SK-N-MC (cell line): ENCODE results near the gene IQCC.
A peak's percentile ranks its signal among the peaks of the same experiment; 100 is the strongest.

Experiments
- DNase-seq: peaks from one replicate; pipeline ENCODE4 v3.0.0-alpha.2; 2011; ENCODE audit warnings: low read depth, low spot score
- H3K27ac ChIP-seq: fragments of 200-600 bp; sonication (generic); 2 replicates; pipeline ENCODE4 v1.5.1; 2016; ENCODE audit warnings: mixed run types
- H3K36me3 ChIP-seq: fragments of 200-600 bp; sonication (generic); 2 replicates; pipeline ENCODE4 v1.6.1; 2017; ENCODE audit warnings: antibody characterized with exemption, low read length, mixed read lengths; ENCODE audit not compliant: insufficient read depth
- H3K4me3 ChIP-seq: fragments of 200-600 bp; sonication (generic); 2 replicates; pipeline ENCODE4 v1.5.1; 2016
- H3K9ac ChIP-seq: fragments of 200-600 bp; sonication (generic); 2 replicates; pipeline ENCODE4 v1.8.0; 2017; ENCODE audit warnings: mixed run types, mixed read lengths; ENCODE audit not compliant: insufficient read length
- H3K9me3 ChIP-seq: fragments of 200-600 bp; sonication (generic); 2 replicates; pipeline ENCODE4 v1.6.1; 2017; ENCODE audit warnings: low read depth, mild to moderate bottlenecking, antibody characterized with exemption, low read length, moderate library complexity, mixed read lengths
- EZH2 ChIP-seq: fragments of 200-600 bp; sonication (generic); IDR thresholded peaks from one replicate; pipeline ENCODE4 v1.6.1; 2017; ENCODE audit warnings: antibody characterized with exemption
- FOXP2 ChIP-seq: optimal IDR thresholded peaks from 2 replicates; pipeline ENCODE3; 2011; ENCODE audit warnings: mild to moderate bottlenecking, moderate library complexity; ENCODE audit not compliant: insufficient read depth; ENCODE audit errors: extremely low read length, control extremely low read depth
- POLR2AphosphoS5 ChIP-seq: IDR thresholded peaks from 2 replicates; pipeline ENCODE4 v1.6.1; 2012; ENCODE audit warnings: mild to moderate bottlenecking, low read depth, low read length, borderline replicate concordance

The IQCC gene

GRCh38 chr1:32179443-32180185 is 25.9 kb upstream of the IQCC start, which contains the start of gene TXLNA:
Gene TXLNA, plus strand, starts transcription at chr1:32179675. Its CDS starts 671 bp downstream, at chr1:32180346.
- Histone ChIP-seq H3K36me3 (peaks cover 3% of the 10 kb centered on the region; the same call in 1 of the 2 replicates), H3K27ac (peak within 1 kb of the TSS; percentile 80), H3K9ac (peak within 1 kb of the TSS; percentile 88), H3K9me3 (no peaks in the 10 kb centered on the region), H3K4me3 (peak within 1 kb of the TSS; percentile 79)
- TF ChIP-seq FOXP2 (no peak), POLR2AphosphoS5 (peak; percentile 80; the same call in 1 of the 2 replicates), EZH2 (no peak)
- DNase-seq = no peak

- H3K9ac ChIP-seq = peak overlapping the region; percentile 88
- no peak for TF ChIP-seq POLR2AphosphoS5
- no peak for TF ChIP-seq EZH2
- DNase-seq = no peak
These were observed 25.0 kb upstream of the IQCC start for GRCh38 chr1:32180186-32181060.

GRCh38 chr1:32181065-32181464 is 24.4 kb upstream of the IQCC start:
- Histone ChIP-seq H3K4me3 (peak overlapping the region; percentile 79), H3K27ac (peak overlapping the region; percentile 80; the same call in 1 of the 2 replicates), H3K9me3 (no peaks in the 10 kb centered on the region), H3K9ac (peak overlapping the region; percentile 88), H3K36me3 (peaks cover 7% of the 10 kb centered on the region)
- TF ChIP-seq FOXP2 = no peak
- no peak for TF ChIP-seq EZH2
- TF ChIP-seq POLR2AphosphoS5 = no peak
- DNase-seq = no peak

More at GRCh38 chr1:32180186-32181060, 25.0 kb upstream of the IQCC start:
- Histone ChIP-seq H3K4me3 (peak overlapping the region; percentile 79), H3K36me3 (peaks cover 7% of the 10 kb centered on the region), H3K9me3 (no peaks in the 10 kb centered on the region), H3K27ac (peak overlapping the region; percentile 80)

GRCh38 chr1:32181563-32181962 is 23.9 kb upstream of the IQCC start:
- no peak overlapping the region for H3K4me3 ChIP-seq
- no peak overlapping the region for H3K9ac ChIP-seq
- TF ChIP-seq EZH2 (no peak), FOXP2 (no peak), POLR2AphosphoS5 (no peak)
- DNase-seq = no peak
- H3K27ac ChIP-seq = no peak overlapping the region; the same call in 1 of the 2 replicates
- H3K9me3 ChIP-seq = no peaks in the 10 kb centered on the region
- peaks cover 8% of the 10 kb centered on the region for H3K36me3 ChIP-seq

GRCh38 chr1:32182060-32182459 is 23.4 kb upstream of the IQCC start:
- no peak overlapping the region for H3K9ac ChIP-seq
- no peaks in the 10 kb centered on the region for H3K9me3 ChIP-seq
- peaks cover 9% of the 10 kb centered on the region for H3K36me3 ChIP-seq
- no peak overlapping the region for H3K4me3 ChIP-seq
- no peak overlapping the region for H3K27ac ChIP-seq
- no peak for DNase-seq
- TF ChIP-seq EZH2 = no peak
- no peak for TF ChIP-seq FOXP2
- no peak for TF ChIP-seq POLR2AphosphoS5

GRCh38 chr1:32184650-32185049 is 20.8 kb upstream of the IQCC start:
- no peak for TF ChIP-seq EZH2
- TF ChIP-seq FOXP2 = no peak
- TF ChIP-seq POLR2AphosphoS5 = no peak
- no peak overlapping the region for H3K4me3 ChIP-seq

GRCh38 chr1:32186077-32186476 is 19.4 kb upstream of the IQCC start:
- peak overlapping the region; percentile 4 for H3K27ac ChIP-seq
- H3K9me3 ChIP-seq = no peaks in the 10 kb centered on the region
- DNase-seq = no peak
- H3K9ac ChIP-seq = peak overlapping the region; percentile 45
- peaks cover 29% of the 10 kb centered on the region for H3K36me3 ChIP-seq
- no peak overlapping the region for H3K4me3 ChIP-seq
- no peak for TF ChIP-seq EZH2
- no peak for TF ChIP-seq POLR2AphosphoS5
- no peak for TF ChIP-seq FOXP2

More at GRCh38 chr1:32184650-32185049, 20.8 kb upstream of the IQCC start:
- no peaks in the 10 kb centered on the region for H3K9me3 ChIP-seq
- H3K27ac ChIP-seq = no peak overlapping the region
- no peak overlapping the region for H3K9ac ChIP-seq
- peaks cover 17% of the 10 kb centered on the region for H3K36me3 ChIP-seq
- DNase-seq = no peak

- no peak for DNase-seq
- Histone ChIP-seq H3K9me3 (no peaks in the 10 kb centered on the region), H3K9ac (no peak overlapping the region), H3K36me3 (peaks cover 32% of the 10 kb centered on the region), H3K4me3 (no peak overlapping the region), H3K27ac (peak overlapping the region; percentile 4; the same call in 1 of the 2 replicates)
- no peak for TF ChIP-seq EZH2
- no peak for TF ChIP-seq FOXP2
- no peak for TF ChIP-seq POLR2AphosphoS5
These were observed 19.0 kb upstream of the IQCC start for GRCh38 chr1:32186491-32186890.
